Endodermal cell (in vitro differentiated cells): ENCODE data around the gene SSBP3. TPM values are rescaled to one million over a fixed set of nuclear protein-coding genes. Genes with fewer than 3 reads are reported as not detected.

Source experiments
- DNase-seq: peaks from one replicate; pipeline ENCODE4 v3.0.0-alpha.2; 2017
- H3K27ac ChIP-seq: 2 replicates; pipeline ENCODE4 v1.5.1; 2013; ENCODE audit warnings: mild to moderate bottlenecking, low read depth, low read length, moderate library complexity
- H3K27me3 ChIP-seq: 2 replicates; pipeline ENCODE4 v1.6.1; 2013; ENCODE audit warnings: mild to moderate bottlenecking, low read length, moderate library complexity; ENCODE audit not compliant: insufficient read depth, control insufficient read depth, poor library complexity, severe bottlenecking
- H3K36me3 ChIP-seq: 2 replicates; pipeline ENCODE4 v1.7.0; 2013; ENCODE audit warnings: mild to moderate bottlenecking, low read length, moderate library complexity; ENCODE audit not compliant: control insufficient read depth, insufficient read depth
- H3K4me1 ChIP-seq: one replicate; pipeline ENCODE4 v1.7.0; 2013; ENCODE audit warnings: low read length; ENCODE audit not compliant: control insufficient read depth, insufficient read depth
- H3K4me3 ChIP-seq: 2 replicates; pipeline ENCODE4 v1.5.1; 2013; ENCODE audit warnings: mild to moderate bottlenecking, low read length, moderate library complexity
- H3K9ac ChIP-seq: 2 replicates; pipeline ENCODE4 v1.6.1; 2013; ENCODE audit warnings: mild to moderate bottlenecking, low read length, moderate library complexity; ENCODE audit not compliant: poor library complexity, severe bottlenecking; ENCODE audit errors: extremely low read depth
- H3K9me3 ChIP-seq: 2 replicates; pipeline ENCODE4 v1.6.1; 2013; ENCODE audit warnings: mild to moderate bottlenecking, low read length, moderate library complexity; ENCODE audit not compliant: control insufficient read depth
- H3K27ac Mint-ChIP-seq: 2 replicates; pipeline ENCODE4 v1.8.0; 2020; ENCODE audit warnings: mixed read lengths
- H3K27me3 Mint-ChIP-seq: 2 replicates; pipeline ENCODE4 v1.8.0; 2021; ENCODE audit warnings: mild to moderate bottlenecking, mixed read lengths; ENCODE audit not compliant: insufficient read depth
- H3K36me3 Mint-ChIP-seq: 2 replicates; pipeline ENCODE4 v1.8.0; 2020; ENCODE audit warnings: low read depth, mixed read lengths
- H3K4me1 Mint-ChIP-seq: 2 replicates; pipeline ENCODE4 v1.8.0; 2020; ENCODE audit warnings: mixed read lengths
- H3K4me3 Mint-ChIP-seq: 2 replicates; pipeline ENCODE4 v1.8.0; 2020; ENCODE audit warnings: mild to moderate bottlenecking, moderate library complexity, mixed read lengths
- H3K9me3 Mint-ChIP-seq: 2 replicates; pipeline ENCODE4 v1.8.0; 2020; ENCODE audit warnings: mild to moderate bottlenecking, mixed read lengths
- WGBS, 2 experiments: methylation state at CpG; one replicate each; pipeline versions ENCODE4 v1.1.5 to v1.1.7; 2013; ENCODE audit warnings: missing lambda C conversion rate in 2 of 2, mixed read lengths in 1 of 2; ENCODE audit not compliant: insufficient coverage in 1 of 2, insufficient read length in 1 of 2; 5-methylcytosine and 5-hydroxymethylcytosine counted together
- total RNA-seq, 2 donors: library from RNA; stranded (reverse); fragmentation: NEBNext Ultra II Directional in 1 of 2; extraction: Animal tissue kit (Norgen Biotek cat#: 25700) in 1 of 2; gene quantifications; 2 replicates in 1 of 2; 3 replicates in 1 of 2; pipeline ENCODE4 v1.2.1, GENCODE V29; 2021
- TF ChIP-seq, protein P1 (sequence below): fragments of 200-600 bp; sonication (generic); conservative IDR thresholded peaks from 2 replicates; pipeline ENCODE4 v1.5.0; 2021; ENCODE audit warnings: antibody characterized with exemption, mild to moderate bottlenecking

SSBP3 gene
- total RNA-seq, 2 donors from 2014 or later, result 342 TPM

GRCh38 chr1:54266195-54266594 is 140.0 kb downstream of the SSBP3 start:
- peaks cover 60% of the 10 kb centered on the region for H3K36me3 Mint-ChIP-seq
- no peak overlapping the region for H3K9ac ChIP-seq
- H3K27ac ChIP-seq, result no peak overlapping the region
- H3K9me3 Mint-ChIP-seq, result no peaks in the 10 kb centered on the region
- H3K4me3 Mint-ChIP-seq, result no peak overlapping the region
- H3K9me3 ChIP-seq, result no peaks in the 10 kb centered on the region
- H3K36me3 ChIP-seq, result peaks cover 86% of the 10 kb centered on the region
- no peaks in the 10 kb centered on the region for H3K27me3 Mint-ChIP-seq
- TF ChIP-seq, protein P1, sequence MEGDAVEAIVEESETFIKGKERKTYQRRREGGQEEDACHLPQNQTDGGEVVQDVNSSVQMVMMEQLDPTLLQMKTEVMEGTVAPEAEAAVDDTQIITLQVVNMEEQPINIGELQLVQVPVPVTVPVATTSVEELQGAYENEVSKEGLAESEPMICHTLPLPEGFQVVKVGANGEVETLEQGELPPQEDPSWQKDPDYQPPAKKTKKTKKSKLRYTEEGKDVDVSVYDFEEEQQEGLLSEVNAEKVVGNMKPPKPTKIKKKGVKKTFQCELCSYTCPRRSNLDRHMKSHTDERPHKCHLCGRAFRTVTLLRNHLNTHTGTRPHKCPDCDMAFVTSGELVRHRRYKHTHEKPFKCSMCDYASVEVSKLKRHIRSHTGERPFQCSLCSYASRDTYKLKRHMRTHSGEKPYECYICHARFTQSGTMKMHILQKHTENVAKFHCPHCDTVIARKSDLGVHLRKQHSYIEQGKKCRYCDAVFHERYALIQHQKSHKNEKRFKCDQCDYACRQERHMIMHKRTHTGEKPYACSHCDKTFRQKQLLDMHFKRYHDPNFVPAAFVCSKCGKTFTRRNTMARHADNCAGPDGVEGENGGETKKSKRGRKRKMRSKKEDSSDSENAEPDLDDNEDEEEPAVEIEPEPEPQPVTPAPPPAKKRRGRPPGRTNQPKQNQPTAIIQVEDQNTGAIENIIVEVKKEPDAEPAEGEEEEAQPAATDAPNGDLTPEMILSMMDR, result no peak
- 97% methylated on average over 2 of the region's 2 CpGs; no CpG with 5 or more reads in 1 of the 2 experiments for WGBS, 2 experiments
- no peaks in the 10 kb centered on the region for H3K4me1 ChIP-seq
- H3K4me1 Mint-ChIP-seq, result peaks cover 6% of the 10 kb centered on the region
- no peak for DNase-seq
- no peak overlapping the region for H3K27ac Mint-ChIP-seq
- no peak overlapping the region for H3K4me3 ChIP-seq
- H3K27me3 ChIP-seq, result no peaks in the 10 kb centered on the region

GRCh38 chr1:54265659-54266058 is 140.5 kb downstream of the SSBP3 start:
- Mint-ChIP-seq H3K9me3 (no peaks in the 10 kb centered on the region), H3K4me3 (no peak overlapping the region), H3K36me3 (peaks cover 63% of the 10 kb centered on the region), H3K27me3 (no peaks in the 10 kb centered on the region), H3K27ac (peak overlapping the region; percentile 19), H3K4me1 (peaks cover 6% of the 10 kb centered on the region)
- Histone ChIP-seq H3K4me1 (no peaks in the 10 kb centered on the region), H3K36me3 (peaks cover 85% of the 10 kb centered on the region), H3K9ac (no peak overlapping the region), H3K27me3 (no peaks in the 10 kb centered on the region), H3K9me3 (no peaks in the 10 kb centered on the region), H3K4me3 (no peak overlapping the region), H3K27ac (peak overlapping the region; percentile 10)
- DNase-seq, result no peak
- 92% methylated on average over 4 to 6 of the region's 6 CpGs for WGBS, 2 experiments
- TF ChIP-seq, protein P1, result no peak

GRCh38 chr1:54265126-54265525 is 141.1 kb downstream of the SSBP3 start:
- Histone ChIP-seq H3K4me3 (no peak overlapping the region), H3K27me3 (no peaks in the 10 kb centered on the region), H3K9me3 (no peaks in the 10 kb centered on the region), H3K9ac (no peak overlapping the region), H3K4me1 (no peaks in the 10 kb centered on the region), H3K36me3 (peaks cover 81% of the 10 kb centered on the region), H3K27ac (no peak overlapping the region)
- no peaks in the 10 kb centered on the region for H3K9me3 Mint-ChIP-seq
- no peak for DNase-seq
- peaks cover 62% of the 10 kb centered on the region for H3K36me3 Mint-ChIP-seq
- H3K4me3 Mint-ChIP-seq, result no peak overlapping the region
- no peaks in the 10 kb centered on the region for H3K27me3 Mint-ChIP-seq
- H3K27ac Mint-ChIP-seq, result peak overlapping the region; percentile 19
- TF ChIP-seq, protein P1, result no peak
- 97 to 100% methylated on average over 5 to 8 of the region's 8 CpGs for WGBS, 2 experiments
- peaks cover 6% of the 10 kb centered on the region for H3K4me1 Mint-ChIP-seq
